Fibroblast of lung (primary cell): ENCODE results near the gene TCF23.

Experiments
- EZH2 ChIP-seq: IDR thresholded peaks from 2 replicates; pipeline ENCODE4 v1.5.1; 2012; ENCODE audit warnings: low read length, control low read depth, mild to moderate bottlenecking; ENCODE audit errors: missing control alignments
- TF ChIP-seq, protein P1 (sequence below), 2 donors: IDR thresholded peaks in 1 of 2; conservative IDR thresholded peaks in 1 of 2; 1 replicate in 1 of 2; 2 replicates in 1 of 2; pipeline ENCODE4 v1.5.1; 2011 to 2012; ENCODE audit warnings: low read length in 2 of 2, control low read depth in 1 of 2, inconsistent platforms in 1 of 2, low read depth in 1 of 2, mild to moderate bottlenecking in 1 of 2

DNA sequence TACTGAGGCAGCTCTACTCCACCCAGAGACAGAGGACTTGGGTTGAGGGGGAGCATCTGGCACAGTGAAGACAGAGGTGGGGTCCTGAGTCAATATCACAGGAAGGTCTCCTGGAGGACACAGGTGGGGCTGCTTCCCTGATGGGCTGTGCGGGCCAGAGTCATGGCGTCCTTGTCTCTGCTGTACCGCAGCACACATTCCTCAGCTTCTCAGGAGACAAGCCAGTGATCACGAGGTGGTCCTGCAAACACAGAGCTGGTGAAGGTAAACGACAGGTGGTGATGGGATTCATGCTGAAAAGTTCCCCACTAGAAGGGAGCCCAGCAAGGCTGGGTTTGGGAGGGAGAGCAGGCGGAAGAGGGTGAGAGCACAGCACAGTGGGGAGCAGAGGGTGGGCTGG is 9.7 kb downstream of the TCF23 start:
- TF ChIP-seq, protein P1, sequence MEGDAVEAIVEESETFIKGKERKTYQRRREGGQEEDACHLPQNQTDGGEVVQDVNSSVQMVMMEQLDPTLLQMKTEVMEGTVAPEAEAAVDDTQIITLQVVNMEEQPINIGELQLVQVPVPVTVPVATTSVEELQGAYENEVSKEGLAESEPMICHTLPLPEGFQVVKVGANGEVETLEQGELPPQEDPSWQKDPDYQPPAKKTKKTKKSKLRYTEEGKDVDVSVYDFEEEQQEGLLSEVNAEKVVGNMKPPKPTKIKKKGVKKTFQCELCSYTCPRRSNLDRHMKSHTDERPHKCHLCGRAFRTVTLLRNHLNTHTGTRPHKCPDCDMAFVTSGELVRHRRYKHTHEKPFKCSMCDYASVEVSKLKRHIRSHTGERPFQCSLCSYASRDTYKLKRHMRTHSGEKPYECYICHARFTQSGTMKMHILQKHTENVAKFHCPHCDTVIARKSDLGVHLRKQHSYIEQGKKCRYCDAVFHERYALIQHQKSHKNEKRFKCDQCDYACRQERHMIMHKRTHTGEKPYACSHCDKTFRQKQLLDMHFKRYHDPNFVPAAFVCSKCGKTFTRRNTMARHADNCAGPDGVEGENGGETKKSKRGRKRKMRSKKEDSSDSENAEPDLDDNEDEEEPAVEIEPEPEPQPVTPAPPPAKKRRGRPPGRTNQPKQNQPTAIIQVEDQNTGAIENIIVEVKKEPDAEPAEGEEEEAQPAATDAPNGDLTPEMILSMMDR (conservative IDR thresholded peaks at IDR 0.05 in 1 of 2, IDR thresholded peaks at IDR 0.05 in 1 of 2; ENCODE audit: low read depth in 1 of 2, low read length in 2 of 2) = no peak
- no peak for TF ChIP-seq EZH2
